GM12865 (cell line): ENCODE measurements around the gene RDH12.

Experiments used
- DNase-seq: peaks from one replicate; pipeline ENCODE4 v3.0.0; 2010; ENCODE audit warnings: low read depth
- H3K4me3 ChIP-seq: 2 replicates; pipeline ENCODE4 v1.5.1; 2011; ENCODE audit warnings: mild to moderate bottlenecking, low read depth, low read length, control low read depth
- CTCF ChIP-seq: IDR thresholded peaks from 2 replicates; pipeline ENCODE4 v1.5.1; 2011; ENCODE audit warnings: low read length, control low read depth, low read depth, inconsistent platforms; ENCODE audit not compliant: insufficient read depth; ENCODE audit errors: missing control alignments

Gene RDH12

GRCh38 chr14:67763158-67763822 lies 61.6 kb downstream of the RDH12 start:
- no peak for TF ChIP-seq CTCF
- DNase-seq: no peak
- H3K4me3 ChIP-seq: no peak overlapping the region

GRCh38 chr14:67764496-67764895 lies 62.8 kb downstream of the RDH12 start:
- no peak for DNase-seq
- no peak for TF ChIP-seq CTCF
- no peak overlapping the region for H3K4me3 ChIP-seq

- H3K4me3 ChIP-seq: no peak overlapping the region
- DNase-seq: no peak
- no peak for TF ChIP-seq CTCF
Measured at GRCh38 chr14:67765192-67765834, 63.6 kb downstream of the RDH12 start.

- TF ChIP-seq CTCF: no peak
- H3K4me3 ChIP-seq: no peak overlapping the region
- no peak for DNase-seq
Measured at GRCh38 chr14:67766035-67766680, 64.5 kb downstream of the RDH12 start.

GRCh38 chr14:67768219-67768618 lies 66.5 kb downstream of the RDH12 start:
- H3K4me3 ChIP-seq: no peak overlapping the region
- no peak for DNase-seq
- TF ChIP-seq CTCF: no peak

- TF ChIP-seq CTCF: no peak
- DNase-seq: no peak
- H3K4me3 ChIP-seq: no peak overlapping the region
Measured at GRCh38 chr14:67773844-67774377, 72.2 kb downstream of the RDH12 start.
